Measurements from ENCODE around the gene ARHGEF17.
"Not testable (repeated sequence)": the region's sequence is repeated elsewhere in the genome, so short reads cannot be mapped to it uniquely, and the experiment has no call there.

Gene ARHGEF17

GRCh38 chr11:73308003-73308960 lies at the start of gene ARHGEF17:
TSS of gene ARHGEF17 (plus strand) at chr11:73308276. CDS start at chr11:73308639, 363 bp downstream.
- DNase-seq (ENCODE audit: extremely low read depth in 1 of 2, low read depth in 1 of 2): no peak

DNA sequence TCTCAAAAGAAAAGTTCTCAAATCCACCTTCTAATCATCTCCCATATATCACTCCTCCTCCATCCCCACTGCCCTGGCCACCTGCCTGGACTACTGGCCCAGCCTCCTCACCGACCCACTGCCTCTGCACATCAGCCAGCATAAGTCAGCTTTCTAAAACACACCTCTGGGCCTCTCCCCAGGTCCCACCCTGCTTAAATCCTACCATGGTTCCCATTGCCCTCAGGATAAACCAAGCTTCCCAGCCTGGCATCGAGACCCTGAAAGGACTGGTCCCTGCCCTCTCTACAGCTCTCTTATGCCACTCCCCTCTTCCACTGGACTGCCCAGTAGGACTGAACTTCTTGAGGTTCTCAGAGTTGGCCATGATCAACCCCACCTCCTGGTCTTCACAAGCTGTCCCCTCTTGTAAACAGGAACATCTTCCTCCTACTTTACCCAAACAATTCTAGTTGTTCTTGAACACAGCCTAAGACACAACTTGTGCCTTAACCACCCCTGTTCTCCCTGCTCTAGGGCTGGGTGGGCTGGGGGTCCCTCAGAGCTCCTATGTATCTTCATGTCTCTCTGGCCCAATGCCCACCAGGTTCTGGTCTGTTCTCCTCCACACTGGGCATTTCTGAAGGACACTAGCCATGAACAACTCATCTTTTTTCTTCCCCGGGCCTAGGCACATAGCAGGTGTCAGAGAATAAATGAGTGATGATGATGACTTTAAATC lies 48.5 kb upstream of the ARHGEF17 start:
- no peak for DNase-seq (ENCODE audit: extremely low read depth in 1 of 2, low read depth in 1 of 2)

DNA sequence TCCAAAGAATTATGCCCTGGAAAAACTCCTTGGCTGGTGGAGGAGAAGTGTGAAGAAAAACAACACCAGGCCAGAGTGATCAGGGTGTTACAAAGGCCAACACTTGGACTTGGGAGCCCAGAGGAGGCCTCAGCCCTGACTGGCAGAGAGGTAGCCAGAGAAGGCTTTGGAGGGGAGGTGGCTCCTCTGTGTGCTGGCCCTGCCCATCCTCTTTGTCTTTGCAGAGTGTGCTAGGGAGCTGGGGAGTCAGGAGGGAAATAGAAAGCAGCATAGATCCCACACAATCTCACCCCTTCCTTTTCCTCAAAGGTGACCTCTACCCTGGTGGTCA lies 48.0 kb upstream of the ARHGEF17 start:
- no peak for DNase-seq (ENCODE audit: extremely low read depth in 1 of 2, low read depth in 1 of 2)

GRCh38 chr11:73262851-73263495 lies 45.1 kb upstream of the ARHGEF17 start:
- DNase-seq (ENCODE audit: extremely low read depth in 1 of 2, low read depth in 1 of 2): no peak

- no peak for DNase-seq (ENCODE audit: extremely low read depth in 1 of 2, low read depth in 1 of 2)
Measured at GRCh38 chr11:73263640-73264039, 44.4 kb upstream of the ARHGEF17 start.

- DNase-seq (ENCODE audit: extremely low read depth in 1 of 2, low read depth in 1 of 2): no peak
Measured at GRCh38 chr11:73265278-73265810, 42.7 kb upstream of the ARHGEF17 start.

- no peak for DNase-seq (ENCODE audit: extremely low read depth in 1 of 2, low read depth in 1 of 2)
Measured at GRCh38 chr11:73265853-73266645, 42.0 kb upstream of the ARHGEF17 start.

- DNase-seq (ENCODE audit: extremely low read depth in 1 of 2, low read depth in 1 of 2): no peak
Measured at GRCh38 chr11:73266646-73267020, 41.4 kb upstream of the ARHGEF17 start.

DNA sequence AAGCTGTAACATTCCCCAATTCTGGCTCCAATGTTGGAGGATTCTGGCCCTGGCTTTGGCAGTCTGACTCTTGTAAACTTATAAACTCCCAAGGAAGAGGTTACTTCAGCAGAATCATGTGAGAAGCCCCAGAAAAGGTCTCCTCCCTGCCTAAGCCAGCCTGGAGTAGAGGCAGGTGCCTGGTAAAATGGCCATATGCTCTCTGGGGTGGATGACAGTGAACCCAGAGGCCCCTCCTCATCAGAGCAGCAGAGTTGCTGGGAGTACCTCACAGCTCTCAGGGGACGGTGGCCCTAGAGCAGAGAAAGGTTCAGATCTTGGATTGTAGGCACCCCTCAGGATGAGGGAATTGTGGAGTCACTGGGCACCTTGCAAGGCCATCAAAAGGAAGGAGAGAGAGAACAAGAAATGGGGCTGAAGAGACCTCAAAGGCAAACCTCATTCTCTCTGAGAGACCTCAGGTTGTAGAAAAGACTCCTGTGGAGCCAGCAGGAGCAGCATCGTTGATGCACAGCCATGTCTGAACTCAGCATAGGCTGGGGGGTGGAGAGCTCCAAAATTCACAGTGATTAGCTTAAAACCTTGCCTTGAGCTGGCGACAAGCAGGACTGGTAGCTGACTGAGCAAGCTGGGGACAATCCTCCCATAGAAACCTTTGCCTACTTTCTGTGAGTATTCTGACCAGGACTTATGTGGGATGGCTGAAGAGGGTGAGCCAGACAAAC lies 40.8 kb upstream of the ARHGEF17 start:
- no peak for DNase-seq (ENCODE audit: extremely low read depth in 1 of 2, low read depth in 1 of 2)

- DNase-seq (ENCODE audit: extremely low read depth in 1 of 2, low read depth in 1 of 2): no peak
Measured at GRCh38 chr11:73267906-73268540, 40.1 kb upstream of the ARHGEF17 start.

DNA sequence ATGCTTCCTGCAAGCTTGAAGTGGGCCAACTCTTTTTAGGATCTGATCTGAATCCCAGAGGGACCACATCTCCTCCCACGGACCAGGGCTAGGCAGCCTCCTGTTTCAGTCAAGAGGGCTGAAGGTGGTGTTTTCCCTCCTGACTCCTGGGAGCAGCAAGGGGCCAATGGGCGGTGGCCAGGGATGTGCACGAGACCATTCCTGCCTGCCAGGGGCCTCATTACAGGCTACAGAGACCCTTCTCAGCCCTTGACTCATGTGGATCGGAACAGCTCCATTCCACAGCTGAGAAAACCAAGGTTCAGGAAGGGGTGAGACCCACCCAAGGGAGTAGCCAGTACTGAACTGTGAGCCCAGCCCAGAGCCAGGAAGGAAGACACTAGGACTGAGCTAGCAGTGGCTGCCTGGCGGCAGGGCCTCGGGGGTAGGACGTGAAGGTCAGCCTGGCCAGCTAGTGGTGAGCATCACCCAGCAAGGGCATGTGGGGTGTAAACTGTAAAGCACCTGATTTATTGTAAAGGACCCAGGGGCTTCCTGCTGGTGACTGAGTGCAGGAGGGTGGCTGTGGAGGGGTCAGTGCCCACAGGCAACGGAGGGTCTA lies 39.3 kb upstream of the ARHGEF17 start:
- no peak for DNase-seq (ENCODE audit: extremely low read depth in 1 of 2, low read depth in 1 of 2)

DNA sequence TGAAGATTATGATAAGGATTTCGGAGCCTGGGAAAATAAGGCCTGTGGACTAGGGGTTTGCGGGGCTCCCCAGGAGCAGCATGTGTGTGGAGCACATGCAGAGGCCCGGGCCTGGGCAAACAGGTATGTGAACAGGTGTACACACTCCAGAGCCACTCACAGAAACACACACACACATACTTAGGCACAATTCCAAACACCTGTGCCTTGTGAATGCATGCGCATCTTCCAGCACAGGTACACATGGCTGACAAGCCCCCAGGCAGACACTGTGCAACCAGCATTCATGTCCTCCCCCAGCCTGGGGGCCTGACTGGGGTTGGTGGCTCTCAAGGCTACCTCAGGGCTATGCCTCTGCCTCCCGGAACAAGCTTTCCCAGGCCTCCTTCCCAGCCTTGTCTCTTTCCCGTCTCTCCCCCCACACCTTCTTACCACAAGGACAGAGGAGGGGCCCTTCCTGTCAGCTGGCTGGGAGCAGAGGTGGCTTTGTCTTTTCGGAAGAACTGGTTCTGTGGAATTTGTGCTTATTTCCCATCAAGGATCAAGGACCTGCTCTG lies 38.5 kb upstream of the ARHGEF17 start:
- DNase-seq (ENCODE audit: extremely low read depth in 1 of 2, low read depth in 1 of 2): no peak

DNA sequence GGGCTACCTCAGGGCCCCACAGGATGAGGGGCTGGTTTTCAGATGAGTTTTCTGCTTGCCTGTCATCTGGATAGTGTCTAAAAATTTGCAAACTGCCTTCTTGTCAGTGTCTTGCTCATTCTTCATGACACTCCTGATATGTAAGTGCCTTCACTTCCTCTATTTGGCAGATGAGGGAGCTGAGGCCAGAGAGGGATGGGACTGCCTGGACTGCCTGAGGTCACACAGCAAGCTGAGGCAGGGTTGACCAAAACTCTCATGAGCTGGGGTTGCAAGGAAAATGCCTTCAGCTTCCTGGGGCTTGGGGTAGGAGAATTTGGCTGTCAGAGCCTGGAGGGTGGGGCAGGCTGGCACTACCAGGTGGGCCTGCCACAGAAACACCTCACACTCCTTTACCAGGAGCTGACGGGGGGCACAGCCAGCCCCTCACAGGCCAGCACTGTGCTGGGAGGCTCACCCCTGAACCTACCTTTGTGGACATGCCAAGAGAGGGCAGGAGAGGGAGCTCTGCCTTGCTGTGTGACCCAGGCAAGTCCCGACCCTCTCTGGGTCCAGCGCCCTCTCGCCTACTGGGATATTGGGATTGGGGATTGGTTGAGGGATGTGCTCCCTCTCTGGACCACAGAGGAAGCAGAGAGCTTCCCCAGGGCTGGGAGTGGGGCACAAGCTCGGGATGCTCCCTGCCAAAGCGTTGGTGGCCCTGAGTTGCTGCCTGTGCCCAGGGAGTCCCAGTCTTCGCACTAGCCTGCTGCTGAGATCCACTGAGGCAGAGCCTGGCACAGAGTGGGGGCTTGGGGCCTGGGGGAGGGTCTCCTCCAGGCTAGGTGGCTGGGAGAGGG lies 37.8 kb upstream of the ARHGEF17 start:
- no peak for DNase-seq (ENCODE audit: extremely low read depth in 1 of 2, low read depth in 1 of 2)

GRCh38 chr11:73270855-73271477 lies 37.1 kb upstream of the ARHGEF17 start:
- no peak for DNase-seq (ENCODE audit: extremely low read depth in 1 of 2, low read depth in 1 of 2)

GRCh38 chr11:73271478-73271865 lies 36.6 kb upstream of the ARHGEF17 start:
- not testable (repeated sequence) for DNase-seq (ENCODE audit: extremely low read depth in 1 of 2, low read depth in 1 of 2)

DNA sequence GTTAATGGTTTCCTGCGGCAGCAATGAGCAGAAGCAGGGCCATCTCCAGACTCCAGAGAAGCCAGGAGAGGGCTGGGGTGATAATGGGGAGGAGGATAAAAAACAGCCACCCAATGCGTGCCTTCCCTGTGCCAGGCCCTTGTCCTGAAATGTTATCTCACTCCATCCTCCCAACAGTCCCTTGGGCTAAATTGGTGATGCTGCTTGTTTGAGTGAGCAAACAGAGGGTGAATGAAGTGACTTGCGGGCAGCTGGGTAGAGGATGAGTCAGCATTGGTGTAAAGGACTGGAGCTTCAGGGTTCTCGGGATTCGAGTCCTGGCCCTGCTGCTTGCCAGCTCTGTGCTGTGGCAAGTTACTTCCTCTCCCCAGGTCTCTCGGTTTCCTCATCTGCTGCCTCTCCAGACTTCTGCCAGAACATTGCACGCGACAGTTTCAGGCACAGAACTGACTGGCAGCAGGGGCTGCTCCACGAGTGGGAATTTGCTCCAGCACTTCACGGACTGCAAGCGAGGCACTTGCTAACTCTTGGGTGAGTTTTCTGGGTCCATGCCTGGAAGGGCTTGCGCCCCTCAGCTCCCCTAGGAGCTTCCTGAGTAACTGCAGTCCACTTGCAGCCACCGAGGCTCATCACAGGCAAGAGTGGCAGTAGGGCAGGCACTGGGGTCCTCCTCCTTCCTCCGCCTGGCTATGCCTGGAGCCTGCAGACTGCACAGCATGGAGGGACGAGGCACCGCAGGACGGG lies 36.0 kb upstream of the ARHGEF17 start, which contains the start of gene P2RY6:
Gene P2RY6 (plus strand): TSS at position 403 of the 744 bp plus-strand sequence. CDS start 24,181 bp downstream, outside the sequence.
- no peak for DNase-seq (ENCODE audit: extremely low read depth in 1 of 2, low read depth in 1 of 2)

GRCh38 chr11:73272680-73273038 lies 35.4 kb upstream of the ARHGEF17 start:
- DNase-seq (ENCODE audit: extremely low read depth in 1 of 2, low read depth in 1 of 2): no peak
